Embryonic facial prominence (tissue), 1 donor: Measurements from ENCODE around the gene AIMP1.
"Not testable (repeated sequence)": the region's sequence is repeated elsewhere in the genome, so short reads cannot be mapped to it uniquely, and the experiment has no call there.

Experiments
- DNase-seq: peaks from one replicate; pipeline ENCODE4 v3.0.0-alpha.2; 2016; ENCODE audit errors: extremely low spot score

The AIMP1 gene

DNA sequence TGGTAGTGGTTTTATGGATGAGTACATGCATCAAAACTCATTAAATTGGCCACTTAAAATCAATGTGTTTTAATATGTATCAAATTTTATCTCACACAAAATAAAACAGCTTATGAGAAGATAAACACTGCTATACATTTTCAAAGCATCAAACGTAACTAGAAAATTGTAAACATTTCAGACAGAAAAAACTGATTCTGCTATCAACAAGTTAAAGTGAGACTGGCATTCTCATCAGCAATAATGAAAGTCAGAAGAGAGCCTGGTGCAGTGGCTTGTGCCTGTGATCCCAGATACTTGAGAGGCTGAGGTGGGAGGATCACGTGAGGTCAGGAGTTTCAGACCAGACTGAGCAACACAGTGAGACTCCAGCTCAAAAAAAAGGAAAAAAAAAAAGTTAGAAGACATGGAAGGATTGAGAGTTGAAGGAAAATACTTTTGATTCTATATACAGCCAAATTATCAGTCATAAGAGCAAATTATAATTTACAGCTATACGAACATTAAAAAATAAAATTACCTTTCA, 3.3 kb upstream of the AIMP1 start:
- no peak for DNase-seq

DNA sequence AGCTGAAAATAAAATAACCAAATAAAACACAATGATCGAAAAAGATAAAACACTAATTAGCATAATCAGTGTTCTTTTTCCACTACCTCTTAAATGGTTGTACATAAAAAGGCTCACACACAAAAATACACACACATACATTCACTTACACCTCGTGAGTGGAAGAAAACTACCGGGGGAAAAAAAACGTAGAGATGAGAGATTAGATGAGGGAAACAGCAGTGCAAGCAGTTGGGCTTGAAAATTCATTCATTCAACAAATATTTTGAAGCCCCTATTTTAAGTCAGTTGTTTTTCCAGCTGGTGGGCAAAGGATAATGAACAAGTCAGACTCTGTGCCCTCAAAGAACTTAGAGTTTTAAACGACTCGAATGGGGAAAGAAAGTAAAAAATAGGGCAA, 1.4 kb upstream of the AIMP1 start:
- DNase-seq = no peak

DNA sequence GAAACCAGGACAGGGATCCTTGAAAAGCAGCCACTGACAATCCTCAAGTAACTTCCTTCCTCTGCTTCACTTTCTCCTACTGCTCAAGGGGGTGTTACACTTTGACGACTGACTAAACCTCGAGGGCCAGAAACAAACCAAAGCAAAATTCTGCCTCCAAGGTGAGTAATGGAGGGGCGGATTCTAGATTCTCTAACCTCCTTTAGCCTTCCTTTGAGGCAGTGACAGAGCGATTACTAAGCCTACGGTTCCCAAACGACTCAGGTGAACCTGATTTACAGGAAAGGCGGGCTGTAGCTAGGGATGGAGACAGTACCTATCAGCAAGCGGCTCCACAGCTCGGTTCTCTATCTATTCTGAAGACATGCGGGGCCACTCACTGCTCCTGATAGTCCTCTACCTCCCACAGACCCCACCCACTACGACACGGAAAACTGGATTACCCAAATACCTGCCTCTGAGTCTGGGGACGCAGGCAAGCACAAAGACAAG, 828 bp upstream of the AIMP1 start:
- peak; percentile 21 for DNase-seq

DNA sequence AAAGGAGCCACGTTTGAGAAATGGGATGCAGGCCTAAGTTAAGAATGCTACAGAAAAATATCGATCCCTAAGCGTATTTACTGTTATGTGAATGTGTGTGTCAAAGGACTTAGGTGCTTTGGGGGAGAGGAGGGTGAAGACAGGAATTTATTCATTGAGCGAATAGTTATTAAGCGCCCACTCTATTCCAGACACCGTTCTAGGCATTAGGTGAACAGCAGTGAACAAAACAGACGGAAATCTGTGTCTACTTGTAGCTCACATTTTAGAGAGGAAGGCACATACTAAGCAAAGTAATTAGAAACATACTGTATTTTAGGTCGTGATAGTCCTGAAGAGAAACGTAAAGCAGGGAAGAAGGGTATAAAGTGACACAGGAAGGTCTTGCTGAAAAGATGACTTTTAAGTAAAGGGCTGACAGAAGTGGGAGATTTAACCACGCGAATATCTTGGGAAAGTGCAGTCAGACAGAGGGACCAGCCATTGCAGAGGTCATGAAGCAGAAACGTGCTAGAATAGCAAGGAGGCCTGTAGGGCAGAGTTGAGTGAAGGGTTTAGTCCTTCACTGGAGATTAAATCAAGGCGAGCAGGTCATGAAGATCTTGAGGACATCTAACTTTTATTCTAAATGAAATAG, 541 bp downstream of the AIMP1 start:
- peak; percentile 18 for DNase-seq

DNA sequence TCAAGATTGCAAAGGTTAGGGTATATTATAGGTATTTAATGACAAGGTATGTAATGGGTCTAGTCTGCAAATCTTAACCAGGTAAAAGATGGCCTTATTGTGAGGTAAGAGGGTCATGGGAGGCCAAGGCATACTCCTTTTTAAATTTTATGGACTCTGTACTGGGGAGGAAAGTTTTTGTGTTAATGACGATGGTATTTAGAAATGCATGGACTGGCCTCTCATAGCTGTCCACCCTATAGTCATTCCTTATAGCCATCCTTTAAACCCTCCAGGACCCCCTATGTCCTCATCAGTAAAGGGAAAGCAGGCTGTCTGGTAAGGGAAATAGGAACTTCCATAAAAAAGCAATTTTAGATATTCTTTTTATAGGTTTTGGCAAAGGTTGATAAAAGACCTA, 1.5 kb downstream of the AIMP1 start:
- no peak for DNase-seq

DNA sequence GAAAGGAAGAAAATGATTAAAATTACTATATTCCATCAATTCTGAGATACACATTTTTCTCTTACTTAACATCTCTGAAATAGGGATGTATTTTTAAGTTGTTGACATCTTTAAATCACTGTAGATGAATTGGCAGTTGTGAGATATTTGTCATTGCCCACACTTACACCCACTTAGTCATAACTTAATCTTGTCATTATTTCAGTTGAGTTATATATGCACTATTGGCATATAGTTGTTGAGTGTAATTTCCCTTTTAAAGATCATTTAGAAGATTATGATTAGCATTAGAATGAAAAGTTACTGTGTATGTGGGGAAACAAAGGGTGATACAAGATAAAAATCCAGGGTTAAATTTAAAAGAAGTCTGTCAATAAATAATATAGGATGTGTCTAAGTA, 2.2 kb downstream of the AIMP1 start:
- no peak for DNase-seq

DNA sequence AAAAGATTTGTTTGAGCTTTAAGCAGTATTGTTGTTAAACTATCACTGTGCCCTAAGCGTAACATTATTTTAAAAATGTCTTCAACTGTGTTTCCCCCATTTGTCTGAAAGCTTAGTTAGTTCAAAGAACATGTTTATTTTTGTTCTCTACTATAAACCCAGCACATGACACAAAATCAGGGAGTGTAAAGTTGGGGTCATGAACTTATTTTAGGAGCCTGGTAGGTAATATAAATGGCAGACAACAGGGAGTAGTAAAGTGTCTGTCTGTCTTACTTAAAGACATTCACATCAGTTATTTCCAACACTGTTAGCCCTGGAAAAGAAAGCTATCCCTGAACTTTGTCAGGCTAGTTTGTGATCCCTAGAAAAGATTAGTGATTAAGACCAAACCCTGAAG, 3.9 kb downstream of the AIMP1 start:
- DNase-seq = no peak

DNA sequence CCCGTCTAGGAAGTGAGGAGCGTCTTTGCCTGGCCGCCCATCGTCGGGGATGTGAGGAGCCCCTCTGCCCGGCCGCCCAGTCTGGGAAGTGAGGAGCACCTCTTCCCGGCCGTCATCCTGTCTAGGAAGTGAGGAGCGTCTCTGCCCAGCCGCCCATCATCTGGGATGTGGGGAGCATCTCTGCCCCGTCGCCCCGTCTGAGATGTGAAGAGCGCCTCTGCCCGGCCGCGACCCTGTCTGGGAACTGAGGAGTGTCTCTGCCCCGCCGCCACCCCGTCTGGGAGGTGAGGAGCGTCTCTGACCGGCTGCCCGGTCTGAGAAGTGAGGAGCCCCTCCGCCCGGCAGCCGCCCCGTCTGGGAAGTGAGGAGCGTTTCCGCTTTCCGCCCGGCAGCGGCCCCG, 4.8 kb downstream of the AIMP1 start:
- not testable (repeated sequence) for DNase-seq

DNA sequence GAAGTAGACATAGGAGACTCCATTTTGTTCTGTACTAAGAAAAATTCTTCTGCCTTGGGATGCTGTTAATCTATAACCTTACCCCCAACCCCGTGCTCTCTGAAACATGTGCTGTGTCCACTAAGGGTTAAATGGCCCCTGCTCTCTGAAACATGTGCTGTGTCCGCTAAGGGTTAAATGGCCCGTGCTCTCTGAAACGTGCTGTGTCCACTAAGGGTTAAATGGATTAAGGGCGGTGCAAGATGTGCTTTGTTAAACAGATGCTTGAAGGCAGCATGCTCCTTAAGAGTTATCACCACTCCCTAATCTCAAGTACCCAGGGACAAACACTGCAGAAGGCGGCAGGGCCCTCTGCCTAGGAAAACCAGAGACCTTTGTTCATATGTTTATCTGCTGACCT, 5.5 kb downstream of the AIMP1 start:
- not testable (repeated sequence) for DNase-seq

DNA sequence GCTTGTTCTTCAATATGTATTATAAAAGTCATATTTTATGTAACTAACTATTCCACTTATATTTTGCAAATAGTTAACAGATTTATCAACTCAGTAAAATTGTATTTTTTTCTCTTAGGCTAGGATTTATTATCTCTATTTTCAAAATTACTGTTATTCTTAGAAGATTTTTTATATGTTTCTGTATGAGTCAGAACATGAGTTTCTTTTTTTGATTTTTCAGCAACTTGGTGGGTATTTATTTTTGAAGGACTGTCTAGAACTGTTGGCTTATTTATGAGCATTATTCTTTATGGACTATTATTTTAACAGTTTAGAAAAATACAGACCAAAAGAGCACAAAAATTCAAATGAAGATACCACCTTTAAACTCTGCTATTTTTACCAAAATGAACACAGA, 6.8 kb downstream of the AIMP1 start:
- no peak for DNase-seq

DNA sequence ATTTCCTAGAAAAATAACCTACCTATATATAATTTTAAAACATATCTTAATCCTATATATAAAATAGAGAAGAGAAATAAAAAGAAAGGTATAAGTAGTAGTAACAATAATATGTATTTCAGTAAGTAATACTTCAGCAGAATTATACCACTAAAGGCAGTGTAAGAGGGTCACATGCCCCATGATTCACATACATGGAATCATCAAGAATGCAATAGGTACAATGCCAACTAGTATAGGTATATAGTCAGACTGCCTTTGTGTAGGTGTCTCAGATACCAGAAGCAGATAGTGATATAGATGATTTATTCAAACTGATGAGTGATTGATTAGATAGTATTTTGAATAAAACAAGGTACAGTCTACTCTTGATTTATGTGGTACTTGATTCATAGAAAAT, 9.4 kb downstream of the AIMP1 start:
- DNase-seq = no peak

DNA sequence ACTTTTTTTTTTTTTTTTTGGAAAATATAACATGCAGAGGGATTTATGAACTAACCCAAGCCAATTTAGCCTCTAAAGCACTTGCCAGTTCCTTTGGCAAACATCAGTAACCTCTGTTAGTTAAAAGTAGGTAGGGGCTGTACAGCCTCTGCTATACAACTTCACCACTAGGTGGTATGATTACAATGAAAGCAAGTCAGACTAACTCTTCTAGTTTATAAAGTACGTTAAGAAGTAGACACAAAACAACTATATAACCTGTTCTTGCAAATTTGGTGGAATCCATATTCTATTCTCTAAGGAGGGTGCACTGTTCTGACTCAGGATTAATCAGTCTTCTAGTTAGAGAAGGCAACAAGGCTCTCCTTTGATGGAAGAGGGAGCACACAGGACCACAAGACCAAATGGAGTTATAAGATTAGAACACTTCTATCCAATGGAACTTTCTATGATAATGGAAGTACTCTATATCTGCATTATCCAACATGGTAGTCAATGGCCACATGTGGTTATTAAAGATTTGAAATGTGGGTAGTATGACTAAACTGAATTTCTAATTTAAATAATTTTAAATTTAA, 12.8 kb downstream of the AIMP1 start:
- no peak for DNase-seq

DNA sequence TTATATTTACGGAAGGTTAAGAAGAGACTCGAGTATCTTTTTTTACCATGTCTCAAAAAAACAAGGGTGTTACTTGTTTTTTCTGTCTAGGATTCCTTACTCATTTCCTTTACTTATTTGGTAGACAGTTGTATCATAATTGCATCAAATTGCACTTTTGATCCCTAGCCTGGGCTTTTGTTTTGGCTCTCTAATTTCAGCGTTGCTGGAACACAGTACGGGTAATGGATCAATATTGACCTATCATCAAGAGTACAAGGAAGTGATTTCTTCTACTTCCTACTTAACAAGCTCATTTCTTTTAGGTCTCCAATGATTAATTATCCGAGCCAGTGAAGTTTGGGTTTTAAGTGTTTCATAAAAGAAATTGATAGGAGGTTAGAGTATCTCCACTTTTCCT, 16.8 kb downstream of the AIMP1 start:
- no peak for DNase-seq

DNA sequence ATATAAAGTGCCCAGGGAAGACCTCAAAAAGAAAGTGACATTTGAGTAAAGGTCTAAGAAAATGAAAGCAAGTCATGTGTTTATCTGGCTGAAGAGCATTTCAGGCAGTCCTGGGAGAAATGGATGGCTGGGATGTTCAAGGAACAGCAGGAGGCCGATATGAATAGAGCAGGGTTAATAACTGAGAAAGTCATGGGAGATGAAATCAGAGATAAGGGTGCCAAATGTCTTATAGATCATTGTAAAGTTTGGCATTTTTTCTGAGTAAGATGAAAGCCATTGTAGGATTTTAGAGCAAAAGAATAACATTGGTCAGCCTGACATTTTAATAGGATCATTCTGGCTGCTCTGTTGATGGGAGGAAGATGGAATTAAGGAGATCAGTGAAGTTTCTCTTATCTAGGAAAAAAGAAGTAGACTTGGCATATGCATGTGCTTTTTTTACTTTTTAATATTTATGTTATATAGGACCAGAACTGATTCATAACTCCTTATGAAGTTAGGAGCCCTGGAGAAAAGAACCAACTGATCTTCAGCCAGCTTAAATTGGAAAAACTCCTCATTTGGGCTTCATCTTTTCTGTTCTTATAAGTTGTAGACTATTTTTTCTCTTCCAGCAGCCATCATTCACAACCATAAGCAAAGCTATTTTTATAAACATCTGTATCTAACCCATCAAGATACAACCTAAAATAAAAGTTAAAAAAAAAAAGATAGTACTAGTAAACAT, 18.6 kb downstream of the AIMP1 start:
- no peak for DNase-seq

DNA sequence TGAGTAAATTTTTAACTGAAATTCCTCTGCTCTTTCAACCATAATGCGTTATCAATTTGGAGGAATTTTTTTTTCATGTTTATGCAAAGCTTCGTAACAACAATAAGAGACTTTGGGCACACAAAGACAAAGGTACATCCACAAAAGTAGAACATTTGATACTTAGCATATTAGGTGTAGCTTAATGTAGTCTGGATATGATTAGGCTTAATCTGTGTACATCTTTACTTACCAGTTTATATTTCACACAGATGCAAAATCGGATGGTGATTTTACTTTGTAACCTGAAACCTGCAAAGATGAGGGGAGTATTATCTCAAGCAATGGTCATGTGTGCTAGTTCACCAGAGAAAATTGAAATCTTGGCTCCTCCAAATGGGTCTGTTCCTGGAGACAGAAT, 20.3 kb downstream of the AIMP1 start:
- no peak for DNase-seq

DNA sequence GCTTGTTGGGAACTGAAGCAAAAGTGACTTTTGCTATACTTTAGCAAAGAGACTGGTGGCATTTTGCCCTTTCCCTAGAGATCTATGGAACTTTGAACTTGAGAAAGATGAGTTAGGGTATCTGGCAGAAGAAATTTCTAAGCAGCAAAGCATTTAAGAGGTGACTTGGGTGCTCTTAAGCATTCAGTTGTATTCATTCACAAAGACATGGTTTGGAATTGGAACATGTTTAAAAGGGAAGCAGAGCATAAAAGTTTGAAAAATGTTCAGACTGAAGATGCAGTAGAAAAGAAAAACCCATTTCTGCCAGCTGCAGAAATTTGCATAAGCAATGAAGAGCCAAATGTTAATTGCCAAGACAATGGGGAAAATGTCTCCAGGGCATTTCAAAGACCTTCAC, 21.6 kb downstream of the AIMP1 start:
- DNase-seq = no peak

DNA sequence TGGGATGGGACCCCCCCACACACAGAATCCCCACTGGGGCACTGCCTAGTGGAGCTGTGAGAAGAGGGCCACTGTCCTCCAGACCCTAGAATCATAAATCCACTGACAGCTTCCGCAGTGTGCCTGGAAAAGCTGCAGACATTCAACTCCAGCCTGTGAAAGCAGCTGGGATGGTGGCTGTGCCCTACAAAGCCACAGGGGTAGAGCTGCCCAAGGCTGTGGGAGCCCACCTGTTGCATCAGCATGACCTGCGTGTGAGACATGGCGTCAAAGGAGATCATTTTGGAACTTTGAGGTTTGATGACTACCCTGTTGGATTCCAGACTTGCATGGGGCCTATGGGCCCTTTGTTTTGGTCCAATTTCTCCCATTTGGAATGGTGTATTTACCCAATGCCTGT, 22.3 kb downstream of the AIMP1 start:
- no peak for DNase-seq

DNA sequence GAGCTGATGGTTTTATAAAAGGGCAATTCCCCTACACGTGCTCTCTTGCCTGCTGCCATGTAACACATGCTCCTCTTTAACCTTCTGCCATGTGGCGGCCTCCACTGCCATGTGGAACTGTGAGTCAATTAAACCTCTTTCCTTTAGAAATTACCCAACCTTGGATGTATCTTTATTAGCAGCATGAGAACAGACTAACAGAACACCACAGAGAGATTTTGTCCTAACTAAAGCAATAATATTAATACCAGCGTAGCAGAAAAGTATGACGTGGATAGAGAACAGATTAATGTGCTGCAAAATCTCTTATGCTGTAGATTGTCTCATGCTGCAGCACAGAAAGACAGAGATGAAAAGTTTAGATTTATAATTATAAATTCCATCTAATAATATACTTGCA, 23.1 kb downstream of the AIMP1 start:
- no peak for DNase-seq

DNA sequence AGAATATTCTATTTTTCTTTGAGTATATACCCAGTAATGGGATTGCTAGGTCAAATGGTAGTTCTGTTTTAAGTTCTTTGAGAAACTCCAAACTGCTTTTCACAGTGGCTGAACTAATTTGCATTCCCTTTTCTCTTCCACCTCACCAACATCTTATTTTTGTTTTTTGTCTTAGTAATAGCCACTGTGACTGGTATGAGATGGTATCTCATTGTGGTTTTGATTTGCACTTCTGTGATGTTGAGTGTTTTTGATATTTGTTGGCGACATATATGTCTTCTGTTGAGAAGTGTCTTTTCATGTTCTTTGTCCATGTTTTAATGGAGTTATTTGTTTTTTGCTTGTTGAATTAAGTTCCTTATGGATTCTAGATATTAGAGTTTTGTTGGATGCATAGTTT, 24.4 kb downstream of the AIMP1 start:
- no peak for DNase-seq

DNA sequence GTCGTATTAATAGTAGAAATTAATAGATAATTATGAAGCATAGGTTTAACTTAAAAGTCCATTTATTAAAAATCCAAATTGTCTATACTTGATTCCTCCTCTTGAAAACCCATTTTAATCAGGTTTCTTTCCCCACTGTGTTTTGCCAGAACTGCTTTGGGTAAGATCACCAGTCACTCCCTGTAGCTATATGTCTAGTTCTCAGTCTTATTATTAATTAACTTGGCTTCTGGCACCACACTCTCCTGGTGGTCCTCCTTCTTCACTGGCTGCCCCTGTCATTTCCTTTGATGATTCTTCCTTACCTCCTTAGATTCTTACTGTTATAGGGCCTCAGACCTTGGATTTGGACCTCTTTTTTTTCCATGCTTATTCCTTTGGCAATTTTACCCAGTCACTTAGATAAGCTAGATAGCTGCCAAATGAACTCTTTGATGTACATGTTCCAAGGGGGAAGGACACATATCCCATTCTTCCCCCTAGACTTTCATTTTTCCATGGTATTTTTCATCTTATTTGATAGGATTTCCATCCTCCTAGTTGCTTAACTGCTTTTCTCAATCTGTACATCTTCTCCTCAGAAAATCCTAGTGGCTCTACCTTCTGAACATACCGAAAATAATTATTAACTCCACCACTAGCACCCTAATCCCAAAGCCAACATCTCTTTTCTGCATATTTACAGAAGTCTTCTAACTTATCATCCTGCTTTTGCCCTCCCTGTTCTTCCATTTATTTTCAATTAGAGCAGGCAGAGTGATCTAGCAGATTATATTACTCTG, 27.7 kb downstream of the AIMP1 start:
- DNase-seq = no peak

DNA sequence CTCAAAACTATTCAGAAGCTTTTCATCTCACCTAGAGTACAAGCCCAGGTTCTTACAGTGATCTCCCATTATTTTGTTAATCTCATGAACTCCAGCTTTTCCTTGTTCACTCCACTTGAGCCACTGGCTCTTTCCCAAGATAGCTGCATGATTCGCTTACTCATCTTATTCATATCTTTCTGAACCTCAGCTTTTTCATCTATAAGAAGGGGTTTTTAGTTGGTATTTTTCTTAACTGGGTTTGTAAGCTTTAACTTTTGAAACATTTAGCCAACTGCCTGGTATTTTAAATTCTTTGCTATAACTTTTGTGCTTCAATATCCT, 28.3 kb downstream of the AIMP1 start:
- DNase-seq = no peak

DNA sequence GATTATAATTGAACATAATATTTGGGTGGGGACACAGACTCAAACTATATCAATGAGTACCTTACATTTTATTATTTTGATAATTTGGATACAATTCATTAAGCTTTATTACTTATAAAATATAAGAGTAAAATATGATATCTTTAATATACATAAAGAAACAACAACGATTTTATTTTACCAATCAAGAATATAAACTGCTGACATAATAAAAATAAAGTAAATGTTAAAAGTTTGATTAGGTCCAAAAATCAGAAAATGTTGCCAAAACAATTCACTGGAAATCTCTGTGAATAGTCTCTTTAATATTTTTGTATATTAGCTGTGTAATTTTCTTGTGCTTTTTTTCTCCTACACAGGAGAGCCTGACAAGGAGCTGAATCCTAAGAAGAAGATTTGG, 30.8 kb downstream of the AIMP1 start:
- no peak for DNase-seq
